AG04450 (cell line): ENCODE data around the gene CHMP3. TPM values are rescaled to one million over a fixed set of nuclear protein-coding genes. Genes with fewer than 3 reads are reported as not detected.

Experiments
- CTCF ChIA-PET: fragments of 300-600, 350-600 bp; formaldehyde crosslinking; extraction: SDS; loops from one replicate; lab custom pipeline; 2022; ENCODE audit warnings: antibody characterized with exemption, inconsistent platforms; lab: Charles Lee
- POLR2A ChIA-PET: fragments of 350-600 bp; formaldehyde crosslinking; extraction: SDS; loops from one replicate; lab custom pipeline; 2021; ENCODE audit warnings: antibody characterized with exemption, inconsistent platforms; lab: Yijun Ruan, JAX
- DNase-seq: peaks from one replicate; pipeline ENCODE4 v3.0.0-alpha.2; 2011; ENCODE audit warnings: low read depth, low spot score
- H3K27ac ChIP-seq: one replicate; pipeline ENCODE4 v1.5.1; 2012; ENCODE audit warnings: low read depth, low read length, control low read depth
- H3K27me3 ChIP-seq: one replicate; pipeline ENCODE4 v1.6.0; 2012; ENCODE audit warnings: low read length; ENCODE audit not compliant: control insufficient read depth, insufficient read depth
- H3K4me3 ChIP-seq: 2 replicates; pipeline ENCODE4 v1.5.1; 2011; ENCODE audit warnings: mild to moderate bottlenecking, low read depth, low read length, control low read depth
- H3K9me3 ChIP-seq: 2 replicates; pipeline ENCODE4 v1.5.1; 2012; ENCODE audit warnings: low read length; ENCODE audit not compliant: control insufficient read depth, insufficient read depth
- polyA plus RNA-seq: library from polyadenylated mRNA; depleted of rRNA; stranded (reverse); fragments of >200 nt; gene quantifications from 2 replicates; pipeline ENCODE4 v1.2.3, GENCODE V29; 2011
- TF ChIP-seq, protein P1 (sequence below): IDR thresholded peaks from 2 replicates; pipeline ENCODE4 v1.5.1; 2011; ENCODE audit warnings: low read depth, low read length, control low read depth, inconsistent platforms

The CHMP3 gene
- polyA plus RNA-seq, 1 experiment: 154 TPM

- Histone ChIP-seq H3K27me3 (no peaks in the 10 kb centered on the region), H3K27ac (no peak overlapping the region), H3K9me3 (no peaks in the 10 kb centered on the region), H3K4me3 (no peak overlapping the region)
- ChIA-PET POLR2A (interaction anchor here (0.9 kb wide), 1 partner anchor 27 kb away, joined by 4 read pairs; the partner anchor contains the start of gene KDM3A), CTCF (interaction anchor here (1.4 kb wide), 1 partner anchor 12 kb away, joined by 5 read pairs; no protein-coding TSS in a partner anchor)
- TF ChIP-seq, protein P1, sequence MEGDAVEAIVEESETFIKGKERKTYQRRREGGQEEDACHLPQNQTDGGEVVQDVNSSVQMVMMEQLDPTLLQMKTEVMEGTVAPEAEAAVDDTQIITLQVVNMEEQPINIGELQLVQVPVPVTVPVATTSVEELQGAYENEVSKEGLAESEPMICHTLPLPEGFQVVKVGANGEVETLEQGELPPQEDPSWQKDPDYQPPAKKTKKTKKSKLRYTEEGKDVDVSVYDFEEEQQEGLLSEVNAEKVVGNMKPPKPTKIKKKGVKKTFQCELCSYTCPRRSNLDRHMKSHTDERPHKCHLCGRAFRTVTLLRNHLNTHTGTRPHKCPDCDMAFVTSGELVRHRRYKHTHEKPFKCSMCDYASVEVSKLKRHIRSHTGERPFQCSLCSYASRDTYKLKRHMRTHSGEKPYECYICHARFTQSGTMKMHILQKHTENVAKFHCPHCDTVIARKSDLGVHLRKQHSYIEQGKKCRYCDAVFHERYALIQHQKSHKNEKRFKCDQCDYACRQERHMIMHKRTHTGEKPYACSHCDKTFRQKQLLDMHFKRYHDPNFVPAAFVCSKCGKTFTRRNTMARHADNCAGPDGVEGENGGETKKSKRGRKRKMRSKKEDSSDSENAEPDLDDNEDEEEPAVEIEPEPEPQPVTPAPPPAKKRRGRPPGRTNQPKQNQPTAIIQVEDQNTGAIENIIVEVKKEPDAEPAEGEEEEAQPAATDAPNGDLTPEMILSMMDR: no peak
- DNase-seq: no peak
Observed at GRCh38 chr2:86468162-86469033, 94.8 kb downstream of the CHMP3 start.

GRCh38 chr2:86466306-86466705, 96.9 kb downstream of the CHMP3 start:
- TF ChIP-seq, protein P1: no peak
- no peak overlapping the region for H3K27ac ChIP-seq
- H3K9me3 ChIP-seq: no peaks in the 10 kb centered on the region
- DNase-seq: no peak
- POLR2A ChIA-PET: interaction anchor here (0.6 to 1.2 kb wide), 2 partner anchors 10 to 26 kb away, joined by 4 to 5 read pairs; partner anchors contain the start of gene KDM3A
- no peak overlapping the region for H3K4me3 ChIP-seq
- no peaks in the 10 kb centered on the region for H3K27me3 ChIP-seq
- CTCF ChIA-PET: no interaction called here

DNA sequence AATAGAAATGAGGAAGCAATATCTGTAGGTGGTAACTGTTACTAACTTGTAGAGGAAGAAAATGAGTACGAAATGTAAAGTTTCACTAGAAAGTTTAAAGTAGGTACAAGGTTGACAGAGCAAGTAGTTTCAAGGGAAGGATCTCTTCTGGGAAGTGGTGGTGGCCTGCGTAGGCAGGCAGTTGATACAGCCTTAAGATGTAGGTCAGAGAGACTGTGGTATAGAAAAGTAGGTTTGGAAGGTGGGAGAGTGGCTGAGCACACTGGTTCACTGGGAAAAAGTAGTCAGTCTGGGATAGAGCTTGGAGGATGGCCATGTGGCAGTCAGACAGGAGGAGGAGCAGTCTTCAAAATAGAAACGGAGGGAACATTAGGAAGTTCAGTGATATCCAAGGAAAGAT, 98.6 kb downstream of the CHMP3 start:
- H3K27ac ChIP-seq: no peak overlapping the region
- TF ChIP-seq, protein P1: no peak
- H3K9me3 ChIP-seq: no peaks in the 10 kb centered on the region
- no peaks in the 10 kb centered on the region for H3K27me3 ChIP-seq
- DNase-seq: no peak
- ChIA-PET CTCF (no interaction called here), POLR2A (no interaction called here)
- H3K4me3 ChIP-seq: no peak overlapping the region

GRCh38 chr2:86461042-86461743, 102.0 kb downstream of the CHMP3 start:
- no peak overlapping the region for H3K4me3 ChIP-seq
- DNase-seq: no peak
- H3K27ac ChIP-seq: no peak overlapping the region
- no peaks in the 10 kb centered on the region for H3K27me3 ChIP-seq
- POLR2A ChIA-PET: interaction anchor here (0.7 kb wide), 1 partner anchor 320 kb away, joined by 3 read pairs; no protein-coding TSS in a partner anchor
- H3K9me3 ChIP-seq: no peaks in the 10 kb centered on the region
- TF ChIP-seq, protein P1: no peak
- CTCF ChIA-PET: interaction anchor here (1.1 kb wide), 1 partner anchor 240 kb away, joined by 5 read pairs; no protein-coding TSS in a partner anchor
